SK-N-SH treated with all-trans-retinoic acid at 6 μM for 48 hours (cell line): ENCODE data around the gene NPAS3.

Experiments used
- ATAC-seq: fragments of 200-7000 bp; cut with Tn5 transposase; 3 replicates; pipeline ENCODE4 v1.9.1; 2020; ENCODE audit warnings: mild to moderate bottlenecking, moderate library complexity
- ARNTL ChIP-seq: fragments of 450-650 bp; formaldehyde crosslinking; IDR thresholded peaks from 2 replicates; pipeline ENCODE4 v1.5.0; 2020; ENCODE audit warnings: low read depth, mild to moderate bottlenecking, moderate library complexity, borderline replicate concordance
- BACH2 ChIP-seq: fragments of 250-450 bp; sonication (Bioruptor Pico); IDR thresholded peaks from 2 replicates; pipeline ENCODE4 v1.9.0; 2021; ENCODE audit warnings: mild to moderate bottlenecking, borderline replicate concordance
- CSDC2 ChIP-seq: fragments of 250-450 bp; sonication (Bioruptor Pico); IDR thresholded peaks from 2 replicates; pipeline ENCODE4 v1.5.0; 2020; ENCODE audit warnings: mild to moderate bottlenecking, moderate library complexity
- ESRRG ChIP-seq: fragments of 250-450 bp; sonication (Bioruptor Pico); IDR thresholded peaks from 2 replicates; pipeline ENCODE4 v1.6.1; 2021; ENCODE audit warnings: mild to moderate bottlenecking
- GLIS3 ChIP-seq: fragments of 250-450 bp; sonication (Bioruptor Pico); IDR thresholded peaks from 2 replicates; pipeline ENCODE4 v1.5.0; 2020; ENCODE audit warnings: mild to moderate bottlenecking, moderate library complexity
- ISL1 ChIP-seq: fragments of 250-450 bp; sonication (Bioruptor Pico); IDR thresholded peaks from 2 replicates; pipeline ENCODE4 v2.1.2; 2022; ENCODE audit warnings: mild to moderate bottlenecking, moderate library complexity
- OSR1 ChIP-seq: fragments of 250-450 bp; sonication (Bioruptor Pico); IDR thresholded peaks from 2 replicates; pipeline ENCODE4 v1.8.0; 2022; ENCODE audit warnings: moderate library complexity, mild to moderate bottlenecking, inconsistent platforms
- PPARA ChIP-seq: fragments of 250-450 bp; sonication (Bioruptor Pico); IDR thresholded peaks from 2 replicates; pipeline ENCODE4 v1.5.0; 2020; ENCODE audit warnings: mild to moderate bottlenecking, borderline replicate concordance
- RARB ChIP-seq: fragments of 250-450 bp; sonication (Bioruptor Pico); IDR thresholded peaks from 2 replicates; pipeline ENCODE4 v1.8.0; 2021; ENCODE audit warnings: mild to moderate bottlenecking, moderate library complexity
- SNAI2 ChIP-seq: fragments of 250-450 bp; sonication (Bioruptor Pico); IDR thresholded peaks from 2 replicates; pipeline ENCODE4 v1.5.0; 2020; ENCODE audit warnings: mild to moderate bottlenecking, moderate library complexity
- TCF4 ChIP-seq: fragments of 250-450 bp; sonication (Bioruptor Pico); IDR thresholded peaks from 2 replicates; pipeline ENCODE4 v1.8.0; 2021; ENCODE audit warnings: mild to moderate bottlenecking, moderate library complexity, borderline replicate concordance
- TOX ChIP-seq: fragments of 250-450 bp; sonication (Bioruptor Pico); IDR thresholded peaks from 2 replicates; pipeline ENCODE4 v1.8.0; 2021; ENCODE audit warnings: mild to moderate bottlenecking, moderate library complexity, borderline replicate concordance
- ZC3H10 ChIP-seq: fragments of 250-450 bp; sonication (Bioruptor Pico); IDR thresholded peaks from 2 replicates; pipeline ENCODE4 v1.5.1; 2021; ENCODE audit warnings: mild to moderate bottlenecking, moderate library complexity
- ZFP3 ChIP-seq: fragments of 250-450 bp; sonication (Bioruptor Pico); IDR thresholded peaks from 2 replicates; pipeline ENCODE4 v1.5.0; 2020; ENCODE audit warnings: mild to moderate bottlenecking, moderate library complexity
- ZFP30 ChIP-seq: fragments of 450-650 bp; formaldehyde crosslinking; IDR thresholded peaks from 2 replicates; pipeline ENCODE4 v1.5.0; 2022; ENCODE audit warnings: mild to moderate bottlenecking, moderate library complexity
- ZNF565 ChIP-seq: fragments of 450-650 bp; formaldehyde crosslinking; conservative IDR thresholded peaks from 2 replicates; pipeline ENCODE4 v1.5.0; 2020; ENCODE audit warnings: low read depth, mild to moderate bottlenecking, moderate library complexity
- ZNF70 ChIP-seq: fragments of 450-650 bp; formaldehyde crosslinking; IDR thresholded peaks from 2 replicates; pipeline ENCODE4 v1.5.0; 2020; ENCODE audit warnings: mild to moderate bottlenecking, moderate library complexity
- ZNF8 ChIP-seq: fragments of 450-650 bp; formaldehyde crosslinking; IDR thresholded peaks from 2 replicates; pipeline ENCODE4 v1.5.0; 2020; ENCODE audit warnings: mild to moderate bottlenecking, moderate library complexity
- TF ChIP-seq, protein P1 (sequence below): fragments of 250-450 bp; sonication (Bioruptor Pico); IDR thresholded peaks from 2 replicates; pipeline ENCODE4 v1.5.1; 2020; ENCODE audit warnings: low read depth, mild to moderate bottlenecking, moderate library complexity
- TF ChIP-seq, protein P2 (sequence below): fragments of 250-450 bp; sonication (Bioruptor Pico); IDR thresholded peaks from 2 replicates; pipeline ENCODE4 v1.8.0; 2021; ENCODE audit warnings: low read depth, mild to moderate bottlenecking, moderate library complexity, borderline replicate concordance
- TF ChIP-seq, protein P3 (sequence below): fragments of 250-450 bp; sonication (Bioruptor Pico); IDR thresholded peaks from 2 replicates; pipeline ENCODE4 v1.5.0; 2020; ENCODE audit warnings: mild to moderate bottlenecking, moderate library complexity

Gene NPAS3

DNA sequence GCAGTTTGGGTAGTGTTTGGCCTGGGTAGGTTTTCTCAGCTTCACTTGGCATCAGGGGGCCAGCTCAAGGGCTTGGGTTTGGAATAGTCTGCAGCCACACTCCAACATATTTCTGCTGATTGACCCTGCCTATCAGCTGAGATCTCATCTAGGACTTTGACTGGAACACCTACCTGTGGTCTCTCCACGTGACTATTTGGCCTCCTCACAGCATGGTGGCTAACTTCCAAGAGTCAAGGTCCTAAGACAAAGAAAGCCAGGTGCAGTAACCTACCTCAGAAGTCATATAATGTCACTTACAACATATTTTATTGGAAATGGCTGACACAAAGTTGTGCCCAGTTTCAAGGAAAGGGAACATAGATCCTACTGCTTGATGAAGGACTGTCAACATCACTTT, 531.2 kb downstream of the NPAS3 start:
- TF ChIP-seq, protein P1, sequence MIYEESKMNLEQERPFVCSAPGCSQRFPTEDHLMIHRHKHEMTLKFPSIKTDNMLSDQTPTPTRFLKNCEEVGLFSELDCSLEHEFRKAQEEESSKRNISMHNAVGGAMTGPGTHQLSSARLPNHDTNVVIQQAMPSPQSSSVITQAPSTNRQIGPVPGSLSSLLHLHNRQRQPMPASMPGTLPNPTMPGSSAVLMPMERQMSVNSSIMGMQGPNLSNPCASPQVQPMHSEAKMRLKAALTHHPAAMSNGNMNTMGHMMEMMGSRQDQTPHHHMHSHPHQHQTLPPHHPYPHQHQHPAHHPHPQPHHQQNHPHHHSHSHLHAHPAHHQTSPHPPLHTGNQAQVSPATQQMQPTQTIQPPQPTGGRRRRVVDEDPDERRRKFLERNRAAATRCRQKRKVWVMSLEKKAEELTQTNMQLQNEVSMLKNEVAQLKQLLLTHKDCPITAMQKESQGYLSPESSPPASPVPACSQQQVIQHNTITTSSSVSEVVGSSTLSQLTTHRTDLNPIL (CRISPR knock-in tag): no peak
- TF ChIP-seq ZNF70 (CRISPR knock-in tag): no peak
- TF ChIP-seq GLIS3: no peak
- TF ChIP-seq ZC3H10 (CRISPR knock-in tag): no peak
- no peak for TF ChIP-seq ZNF8 (CRISPR knock-in tag)
- ATAC-seq: no peak

DNA sequence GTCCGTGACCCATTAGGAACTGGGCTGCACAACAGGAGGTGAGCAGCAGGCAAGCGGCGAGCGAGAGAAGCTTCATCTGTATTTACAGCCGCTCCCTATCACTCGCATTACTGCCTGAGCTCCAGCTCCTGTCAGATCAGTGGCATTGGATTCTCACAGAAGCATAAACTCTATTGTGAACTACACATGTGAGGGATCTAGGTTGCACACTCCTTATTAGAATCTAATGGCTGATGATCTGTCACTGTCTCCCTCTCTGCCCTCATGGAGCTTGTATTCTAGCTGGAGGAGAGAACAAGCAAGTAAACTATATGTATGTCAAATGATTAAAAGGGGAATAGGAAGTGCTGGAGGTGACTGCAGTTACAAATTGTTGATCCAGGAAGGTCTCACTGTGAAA, 533.1 kb downstream of the NPAS3 start:
- ATAC-seq: no peak

DNA sequence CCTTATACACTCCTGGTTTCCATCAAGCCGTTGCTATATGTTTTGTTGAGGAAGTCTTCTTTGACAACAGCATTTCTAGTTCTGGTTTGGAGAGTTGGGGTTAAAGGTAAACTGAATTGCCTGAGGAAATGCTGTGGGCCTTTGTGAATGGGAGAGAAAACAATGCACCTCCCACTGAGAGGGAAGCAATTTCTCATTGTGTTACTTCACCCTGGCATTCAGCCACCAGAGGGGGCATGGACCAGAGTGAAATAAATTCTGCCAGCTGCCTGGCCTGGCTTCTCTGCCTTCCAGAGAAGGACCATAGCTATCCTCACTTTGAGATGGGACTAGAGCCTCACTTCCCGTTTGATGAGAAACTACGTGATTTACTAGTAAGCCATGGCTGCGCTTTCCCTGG, 536.9 kb downstream of the NPAS3 start:
- ATAC-seq: peak; percentile 83
- TF ChIP-seq ZC3H10 (CRISPR knock-in tag): no peak
- TF ChIP-seq BACH2 (CRISPR knock-in tag): no peak
- TF ChIP-seq ISL1 (CRISPR knock-in tag): no peak
- no peak for TF ChIP-seq ZNF565 (CRISPR knock-in tag)
- no peak for TF ChIP-seq ZFP30 (CRISPR knock-in tag)
- no peak for TF ChIP-seq ARNTL (CRISPR knock-in tag)
- TF ChIP-seq, protein P2, sequence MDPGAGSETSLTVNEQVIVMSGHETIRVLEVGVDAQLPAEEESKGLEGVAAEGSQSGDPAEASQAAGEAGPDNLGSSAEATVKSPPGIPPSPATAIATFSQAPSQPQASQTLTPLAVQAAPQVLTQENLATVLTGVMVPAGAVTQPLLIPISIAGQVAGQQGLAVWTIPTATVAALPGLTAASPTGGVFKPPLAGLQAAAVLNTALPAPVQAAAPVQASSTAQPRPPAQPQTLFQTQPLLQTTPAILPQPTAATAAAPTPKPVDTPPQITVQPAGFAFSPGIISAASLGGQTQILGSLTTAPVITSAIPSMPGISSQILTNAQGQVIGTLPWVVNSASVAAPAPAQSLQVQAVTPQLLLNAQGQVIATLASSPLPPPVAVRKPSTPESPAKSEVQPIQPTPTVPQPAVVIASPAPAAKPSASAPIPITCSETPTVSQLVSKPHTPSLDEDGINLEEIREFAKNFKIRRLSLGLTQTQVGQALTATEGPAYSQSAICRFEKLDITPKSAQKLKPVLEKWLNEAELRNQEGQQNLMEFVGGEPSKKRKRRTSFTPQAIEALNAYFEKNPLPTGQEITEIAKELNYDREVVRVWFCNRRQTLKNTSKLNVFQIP (CRISPR knock-in tag): no peak
- no peak for TF ChIP-seq OSR1 (CRISPR knock-in tag)
- TF ChIP-seq, protein P1 (CRISPR knock-in tag): no peak
- no peak for TF ChIP-seq GLIS3
- TF ChIP-seq ESRRG (CRISPR knock-in tag): no peak
- no peak for TF ChIP-seq PPARA (CRISPR knock-in tag)
- TF ChIP-seq TOX (CRISPR knock-in tag): no peak
- no peak for TF ChIP-seq TCF4
- no peak for TF ChIP-seq ZFP3

More for the DNA sequence above, 533.1 kb downstream of the NPAS3 start:
- TF ChIP-seq ESRRG (CRISPR knock-in tag): no peak
- no peak for TF ChIP-seq OSR1 (CRISPR knock-in tag)
- TF ChIP-seq ISL1 (CRISPR knock-in tag): no peak
- TF ChIP-seq ZFP3: no peak
- TF ChIP-seq ZC3H10 (CRISPR knock-in tag): no peak
- TF ChIP-seq ARNTL (CRISPR knock-in tag): no peak
- TF ChIP-seq ZNF70 (CRISPR knock-in tag): no peak
- TF ChIP-seq, protein P1 (CRISPR knock-in tag): no peak
- TF ChIP-seq TOX (CRISPR knock-in tag): no peak
- no peak for TF ChIP-seq CSDC2 (CRISPR knock-in tag)
- no peak for TF ChIP-seq ZFP30 (CRISPR knock-in tag)

DNA sequence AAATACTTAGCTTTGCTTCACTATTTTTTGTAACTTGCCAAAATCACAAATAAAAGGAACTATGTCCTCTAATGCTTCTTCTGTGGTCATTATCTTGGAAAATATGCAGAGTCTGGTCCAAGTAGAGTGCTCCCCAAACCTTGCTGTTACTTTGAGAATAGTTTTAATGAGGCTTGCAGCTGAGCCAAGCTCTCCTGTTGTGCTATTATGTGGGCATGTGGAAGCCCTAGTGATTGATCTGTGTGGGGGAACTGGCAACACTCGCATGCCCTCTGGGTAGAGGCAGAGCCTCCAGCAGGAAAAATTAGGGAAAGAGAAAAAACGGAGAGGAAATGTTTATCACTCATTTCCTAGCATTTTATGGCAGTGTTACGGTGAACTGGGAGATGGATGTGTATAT, 539.1 kb downstream of the NPAS3 start:
- TF ChIP-seq ISL1 (CRISPR knock-in tag) (no peak), BACH2 (CRISPR knock-in tag) (no peak), RARB (no peak), ESRRG (CRISPR knock-in tag) (no peak), TOX (CRISPR knock-in tag) (no peak), TCF4 (no peak)
- TF ChIP-seq, all 23 proteins: peak for 0
- no peak for ATAC-seq

DNA sequence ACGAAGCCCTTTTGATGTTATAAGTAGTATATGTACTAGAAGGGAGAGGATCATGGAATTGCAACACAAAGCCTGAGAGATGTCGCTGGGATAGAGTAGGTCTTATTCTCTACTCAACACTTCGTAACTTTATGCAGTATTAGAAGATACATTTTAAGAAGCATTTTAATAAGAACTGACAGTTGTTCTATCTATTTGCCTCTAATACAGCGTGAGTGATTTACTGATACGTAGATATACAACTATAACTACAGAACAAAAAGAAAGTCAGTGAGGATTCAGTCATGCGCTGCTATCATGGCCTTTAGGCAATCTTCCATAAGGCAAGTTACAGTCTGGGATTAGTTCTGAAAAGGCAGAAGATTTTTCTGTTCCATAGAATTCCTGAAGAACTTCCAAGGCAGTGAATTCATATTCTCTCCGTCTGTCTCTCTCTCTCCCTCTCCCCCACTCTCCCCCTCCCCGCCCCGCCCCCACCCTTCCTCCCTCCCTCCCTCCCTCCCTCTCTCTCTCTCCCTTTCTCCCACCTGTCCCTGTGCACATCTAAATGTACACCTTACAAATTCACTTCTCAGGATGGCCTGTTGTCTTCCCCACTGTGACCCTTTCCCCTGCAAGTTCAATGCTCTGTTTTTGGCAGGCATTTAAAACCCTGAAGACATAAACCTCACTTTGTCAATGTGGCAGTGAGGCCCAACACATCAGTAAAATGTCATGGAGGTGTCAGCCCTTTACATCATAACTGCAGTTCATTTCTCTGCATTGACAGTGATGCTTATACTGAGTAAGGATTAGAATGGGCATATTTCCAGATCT, 541.6 kb downstream of the NPAS3 start:
- ATAC-seq: peak; percentile 35
- no peak for TF ChIP-seq RARB
- TF ChIP-seq ZFP3: no peak
- TF ChIP-seq GLIS3: no peak
- no peak for TF ChIP-seq ZNF70 (CRISPR knock-in tag)
- TF ChIP-seq PPARA (CRISPR knock-in tag): no peak
- no peak for TF ChIP-seq SNAI2 (CRISPR knock-in tag)
- TF ChIP-seq TOX (CRISPR knock-in tag): no peak
- TF ChIP-seq, protein P3, sequence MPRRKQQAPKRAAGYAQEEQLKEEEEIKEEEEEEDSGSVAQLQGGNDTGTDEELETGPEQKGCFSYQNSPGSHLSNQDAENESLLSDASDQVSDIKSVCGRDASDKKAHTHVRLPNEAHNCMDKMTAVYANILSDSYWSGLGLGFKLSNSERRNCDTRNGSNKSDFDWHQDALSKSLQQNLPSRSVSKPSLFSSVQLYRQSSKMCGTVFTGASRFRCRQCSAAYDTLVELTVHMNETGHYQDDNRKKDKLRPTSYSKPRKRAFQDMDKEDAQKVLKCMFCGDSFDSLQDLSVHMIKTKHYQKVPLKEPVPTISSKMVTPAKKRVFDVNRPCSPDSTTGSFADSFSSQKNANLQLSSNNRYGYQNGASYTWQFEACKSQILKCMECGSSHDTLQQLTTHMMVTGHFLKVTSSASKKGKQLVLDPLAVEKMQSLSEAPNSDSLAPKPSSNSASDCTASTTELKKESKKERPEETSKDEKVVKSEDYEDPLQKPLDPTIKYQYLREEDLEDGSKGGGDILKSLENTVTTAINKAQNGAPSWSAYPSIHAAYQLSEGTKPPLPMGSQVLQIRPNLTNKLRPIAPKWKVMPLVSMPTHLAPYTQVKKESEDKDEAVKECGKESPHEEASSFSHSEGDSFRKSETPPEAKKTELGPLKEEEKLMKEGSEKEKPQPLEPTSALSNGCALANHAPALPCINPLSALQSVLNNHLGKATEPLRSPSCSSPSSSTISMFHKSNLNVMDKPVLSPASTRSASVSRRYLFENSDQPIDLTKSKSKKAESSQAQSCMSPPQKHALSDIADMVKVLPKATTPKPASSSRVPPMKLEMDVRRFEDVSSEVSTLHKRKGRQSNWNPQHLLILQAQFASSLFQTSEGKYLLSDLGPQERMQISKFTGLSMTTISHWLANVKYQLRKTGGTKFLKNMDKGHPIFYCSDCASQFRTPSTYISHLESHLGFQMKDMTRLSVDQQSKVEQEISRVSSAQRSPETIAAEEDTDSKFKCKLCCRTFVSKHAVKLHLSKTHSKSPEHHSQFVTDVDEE (CRISPR knock-in tag): no peak
